ENCODE data around the gene GPR155. TPM values are rescaled to one million over a fixed set of nuclear protein-coding genes. Genes with fewer than 3 reads are reported as not detected.

Gene GPR155
- total and polyA plus RNA-seq, 2 of the 4 experiments (the other 2 are of a cell fraction), result 2.3 to 3.4 TPM

DNA sequence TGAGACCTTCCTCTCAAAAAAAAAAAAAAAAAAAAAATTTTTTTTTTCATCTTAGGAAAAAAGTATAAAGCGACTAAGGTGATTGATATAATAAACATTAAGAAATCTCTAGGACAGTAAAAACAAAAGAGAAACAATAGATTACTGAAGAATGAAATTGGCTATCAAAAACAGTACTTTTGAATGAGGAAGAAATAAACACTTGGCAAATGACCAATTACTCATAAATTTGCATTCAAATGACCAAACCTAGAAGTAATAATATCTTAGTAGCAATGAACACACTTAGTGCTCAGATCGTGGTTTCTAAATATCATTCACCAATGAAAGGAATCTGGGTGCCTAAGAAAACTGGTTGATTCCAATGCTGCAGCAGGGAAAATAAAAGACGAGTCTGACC lies 101.6 kb downstream of the GPR155 start:
- BruUV-seq (replicated peaks), result no TSS peak
- intact Hi-C loops (cut with micrococcal nuclease), result no loop called here
- Histone ChIP-seq H3K36me3 (ENCODE audit: control insufficient read depth, insufficient read depth, low read length) (peaks cover 20% of the 10 kb centered on the region), H4K5ac (ENCODE audit: low read depth, low read length) (no peak overlapping the region), H2AK9ac (replicated peaks; ENCODE audit: low read depth, low read length, poor library complexity) (no peak overlapping the region), H3K56ac (ENCODE audit: extremely low read depth, insufficient read depth, low read length) (no peak overlapping the region), H3K79me1 (ENCODE audit: low read depth in 1 of 2, low read length in 2 of 2) (peaks cover 15 to 36% of the 10 kb centered on the region in 2 experiments), H3K14ac (replicated peaks; ENCODE audit: low read depth, low read length) (no peak overlapping the region), H2BK5ac (ENCODE audit: low read depth, low read length, poor library complexity, severe bottlenecking) (no peak overlapping the region), H3K27ac (ENCODE audit: insufficient read depth, low read length) (no peak overlapping the region), H3K18ac (ENCODE audit: low read depth, low read length) (no peak overlapping the region), H3K9me3 (ENCODE audit: control insufficient read depth, insufficient read depth, low read length) (no peaks in the 10 kb centered on the region), H2BK15ac (ENCODE audit: low read depth, low read length) (no peak overlapping the region), H3K23ac (ENCODE audit: low read depth, low read length) (no peak overlapping the region), H3K4me3 (ENCODE audit: insufficient read depth, low read depth, low read length) (no peak overlapping the region), H4K20me1 (ENCODE audit: insufficient read depth, low read length) (peaks cover 3% of the 10 kb centered on the region), H2BK120ac (ENCODE audit: low read depth, low read length) (no peak overlapping the region), H3K4ac (ENCODE audit: low read depth, low read length) (no peak overlapping the region), H2AK5ac (ENCODE audit: low read depth, low read length) (no peak overlapping the region), H2BK20ac (ENCODE audit: low read depth, low read length) (no peak overlapping the region), H3K27me3 (ENCODE audit: control insufficient read depth, insufficient read depth, low read length) (no peaks in the 10 kb centered on the region), H3K4me2 (ENCODE audit: low read depth, low read length) (no peak overlapping the region), H4K91ac (ENCODE audit: insufficient read depth, low read depth, low read length) (no peak overlapping the region), H4K8ac (ENCODE audit: low read depth in 2 of 2, low read length in 2 of 2) (no peak overlapping the region), H2AFZ (replicated peaks; ENCODE audit: low read length, poor library complexity) (no peak overlapping the region), H3K9me1 (ENCODE audit: insufficient read depth, low read length) (no peaks in the 10 kb centered on the region), H3K9ac (ENCODE audit: low read depth, low read length) (no peak overlapping the region), H3K4me1 (ENCODE audit: control insufficient read depth, insufficient read depth, low read length) (no peaks in the 10 kb centered on the region)
- dilution Hi-C loops (cut with HindIII; ENCODE audit: low sequenced_read_pairs, unreplicated experiment), result no loop called here
- TF ChIP-seq, protein P1, sequence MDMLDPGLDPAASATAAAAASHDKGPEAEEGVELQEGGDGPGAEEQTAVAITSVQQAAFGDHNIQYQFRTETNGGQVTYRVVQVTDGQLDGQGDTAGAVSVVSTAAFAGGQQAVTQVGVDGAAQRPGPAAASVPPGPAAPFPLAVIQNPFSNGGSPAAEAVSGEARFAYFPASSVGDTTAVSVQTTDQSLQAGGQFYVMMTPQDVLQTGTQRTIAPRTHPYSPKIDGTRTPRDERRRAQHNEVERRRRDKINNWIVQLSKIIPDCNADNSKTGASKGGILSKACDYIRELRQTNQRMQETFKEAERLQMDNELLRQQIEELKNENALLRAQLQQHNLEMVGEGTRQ (IDR thresholded peaks at IDR 0.05; ENCODE audit: low read depth, low read length), result no peak
- no peak for TF ChIP-seq CHD1 (IDR thresholded peaks at IDR 0.05; ENCODE audit: low read depth, low read length)
- TF ChIP-seq, protein P2, sequence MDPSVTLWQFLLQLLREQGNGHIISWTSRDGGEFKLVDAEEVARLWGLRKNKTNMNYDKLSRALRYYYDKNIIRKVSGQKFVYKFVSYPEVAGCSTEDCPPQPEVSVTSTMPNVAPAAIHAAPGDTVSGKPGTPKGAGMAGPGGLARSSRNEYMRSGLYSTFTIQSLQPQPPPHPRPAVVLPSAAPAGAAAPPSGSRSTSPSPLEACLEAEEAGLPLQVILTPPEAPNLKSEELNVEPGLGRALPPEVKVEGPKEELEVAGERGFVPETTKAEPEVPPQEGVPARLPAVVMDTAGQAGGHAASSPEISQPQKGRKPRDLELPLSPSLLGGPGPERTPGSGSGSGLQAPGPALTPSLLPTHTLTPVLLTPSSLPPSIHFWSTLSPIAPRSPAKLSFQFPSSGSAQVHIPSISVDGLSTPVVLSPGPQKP (IDR thresholded peaks at IDR 0.05; ENCODE audit: borderline replicate concordance, low read depth, low read length), result no peak
- no peak for TF ChIP-seq MXI1 (IDR thresholded peaks at IDR 0.05; ENCODE audit: borderline replicate concordance, low read depth, low read length)
- no peak for TF ChIP-seq POLR2A (IDR thresholded peaks at IDR 0.05; ENCODE audit: low read depth, low read length)
- no peak for TF ChIP-seq FOS (IDR thresholded peaks at IDR 0.05; ENCODE audit: low read depth, low read length)
- no peak for TF ChIP-seq CEBPB (IDR thresholded peaks at IDR 0.05; ENCODE audit: low read depth, low read length)
- no peak for TF ChIP-seq MAFK (IDR thresholded peaks at IDR 0.05; ENCODE audit: low read depth, low read length)
- no peak for TF ChIP-seq RCOR1 (IDR thresholded peaks at IDR 0.05; ENCODE audit: insufficient replicate concordance, low read length)
- ATAC-seq (ENCODE audit: low read depth) (no peak), DNase-seq (no peak)
- in situ Hi-C loops (cut with MboI; ENCODE audit: low sequenced_read_pairs), result no loop called here
- 100% methylated on average over 1 of the region's 3 CpGs; no CpG with 5 or more reads in 1 of the 2 experiments for WGBS, 2 experiments (ENCODE audit: extremely low coverage in 2 of 2, insufficient read length in 1 of 2)
- ChIA-PET CTCF (interaction anchor here (0.7 kb wide), 1 partner anchor 637 kb away, joined by 6 read pairs; no protein-coding TSS in a partner anchor), POLR2A (ENCODE audit: unreplicated experiment) (no interaction called here)

All from IMR-90 (cell line).